ENCODE measurements around the gene LAMA5.

LAMA5 gene

DNA sequence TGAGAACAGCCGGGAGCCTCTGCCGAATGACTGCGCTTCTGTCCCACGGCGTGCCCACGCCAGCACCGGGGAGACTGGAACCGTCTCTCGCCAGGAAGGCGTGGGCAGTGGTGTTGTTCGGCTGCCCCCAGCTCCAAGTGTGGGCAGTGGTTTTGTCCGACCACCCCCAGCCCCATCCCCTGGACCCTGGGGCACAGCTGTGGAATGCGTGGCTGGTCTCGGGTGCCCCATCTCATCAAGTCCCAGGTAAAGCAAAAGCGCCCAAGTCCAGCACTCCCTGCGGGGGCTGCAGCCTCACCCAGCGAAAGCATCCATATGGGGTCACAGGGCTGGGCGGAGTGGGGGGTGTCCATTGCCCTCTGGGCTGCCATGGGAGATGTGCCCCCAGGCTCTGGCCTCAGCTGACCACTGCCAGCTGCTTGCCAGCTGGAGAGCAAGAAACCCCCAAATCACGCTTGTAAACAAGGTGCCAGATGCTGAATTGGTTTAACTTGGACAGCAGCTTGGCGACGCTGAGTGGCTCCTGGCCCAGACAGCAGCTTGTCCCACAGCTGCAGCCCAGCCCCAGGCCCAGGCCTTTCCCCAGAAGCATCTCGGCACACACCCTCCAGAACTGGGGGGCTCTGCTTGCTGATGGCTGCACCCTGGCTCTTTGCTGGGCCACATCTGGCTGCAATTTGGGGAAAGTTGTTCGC is 35.5 kb upstream of the LAMA5 start:
- TF ChIP-seq CTCF (IDR thresholded peaks at IDR 0.05; ENCODE audit: borderline replicate concordance, insufficient read depth, low read depth, low read length), result no peak
- H3K4me3 ChIP-seq (ENCODE audit: low read depth, low read length), result no peak overlapping the region

DNA sequence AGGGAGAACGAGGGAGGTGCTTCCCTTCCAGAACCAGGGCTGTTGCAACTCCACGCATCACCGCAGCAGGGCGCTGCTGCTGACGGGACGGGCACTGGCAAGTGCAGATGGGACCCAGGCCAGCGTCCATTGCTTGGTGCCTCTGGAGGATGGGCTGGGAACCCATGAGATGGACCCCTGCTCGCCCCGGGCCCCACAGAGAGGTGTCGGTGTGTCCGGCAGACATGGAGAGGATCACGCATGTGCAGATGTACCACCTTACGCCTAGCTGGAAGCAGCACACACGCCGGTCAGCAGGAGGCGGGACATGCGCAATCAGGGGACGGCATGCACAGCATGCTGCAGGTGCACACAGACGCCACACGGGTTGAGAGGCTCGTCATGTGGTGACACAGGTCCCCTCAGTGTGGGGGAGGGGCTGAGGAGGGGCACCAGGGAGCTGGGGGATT is 34.2 kb upstream of the LAMA5 start:
- TF ChIP-seq CTCF (IDR thresholded peaks at IDR 0.05; ENCODE audit: borderline replicate concordance, insufficient read depth, low read depth, low read length), result no peak
- H3K4me3 ChIP-seq (ENCODE audit: low read depth, low read length), result no peak overlapping the region

DNA sequence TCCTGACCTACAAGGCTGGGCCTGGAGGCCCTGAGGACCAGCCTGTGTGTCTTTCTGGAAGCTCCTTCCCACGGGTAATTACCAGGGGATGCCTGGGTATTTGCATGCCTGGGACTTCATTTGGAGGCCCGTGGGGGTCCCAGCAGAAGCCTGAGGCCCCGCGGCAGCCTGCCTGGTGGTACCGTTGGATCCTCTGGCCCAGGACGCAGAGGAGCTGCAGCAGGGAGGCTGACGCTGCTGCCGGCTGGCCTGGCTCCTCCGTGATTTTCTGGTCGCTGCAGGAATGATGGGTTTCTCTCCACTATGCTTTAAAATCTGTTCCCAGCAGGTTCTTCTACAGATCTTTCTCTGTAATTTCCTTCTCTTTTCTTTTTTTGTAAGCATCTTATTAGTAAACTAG is 33.4 kb upstream of the LAMA5 start:
- H3K4me3 ChIP-seq (ENCODE audit: low read depth, low read length), result no peak overlapping the region
- TF ChIP-seq CTCF (IDR thresholded peaks at IDR 0.05; ENCODE audit: borderline replicate concordance, insufficient read depth, low read depth, low read length), result no peak

DNA sequence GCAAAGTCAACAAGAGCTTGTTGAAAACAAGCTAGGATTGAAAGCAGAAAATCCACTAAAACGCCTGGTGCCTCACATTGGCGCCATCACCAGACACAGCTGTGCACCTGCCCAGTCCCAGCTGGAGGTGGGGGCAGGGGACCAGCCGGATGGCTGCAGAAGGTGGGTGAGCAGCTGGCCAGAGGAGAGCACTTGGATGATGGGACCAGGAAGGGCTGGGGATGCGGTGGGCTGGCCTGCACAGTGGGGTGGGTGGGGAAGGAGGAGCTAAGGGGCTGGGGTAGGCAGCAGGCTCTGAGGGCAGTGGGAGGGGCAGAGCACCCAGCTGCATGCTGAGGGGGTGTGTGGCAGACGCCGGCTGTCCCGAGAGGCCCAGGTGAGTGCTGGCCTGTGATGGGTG is 32.9 kb upstream of the LAMA5 start:
- no peak overlapping the region for H3K4me3 ChIP-seq (ENCODE audit: low read depth, low read length)

DNA sequence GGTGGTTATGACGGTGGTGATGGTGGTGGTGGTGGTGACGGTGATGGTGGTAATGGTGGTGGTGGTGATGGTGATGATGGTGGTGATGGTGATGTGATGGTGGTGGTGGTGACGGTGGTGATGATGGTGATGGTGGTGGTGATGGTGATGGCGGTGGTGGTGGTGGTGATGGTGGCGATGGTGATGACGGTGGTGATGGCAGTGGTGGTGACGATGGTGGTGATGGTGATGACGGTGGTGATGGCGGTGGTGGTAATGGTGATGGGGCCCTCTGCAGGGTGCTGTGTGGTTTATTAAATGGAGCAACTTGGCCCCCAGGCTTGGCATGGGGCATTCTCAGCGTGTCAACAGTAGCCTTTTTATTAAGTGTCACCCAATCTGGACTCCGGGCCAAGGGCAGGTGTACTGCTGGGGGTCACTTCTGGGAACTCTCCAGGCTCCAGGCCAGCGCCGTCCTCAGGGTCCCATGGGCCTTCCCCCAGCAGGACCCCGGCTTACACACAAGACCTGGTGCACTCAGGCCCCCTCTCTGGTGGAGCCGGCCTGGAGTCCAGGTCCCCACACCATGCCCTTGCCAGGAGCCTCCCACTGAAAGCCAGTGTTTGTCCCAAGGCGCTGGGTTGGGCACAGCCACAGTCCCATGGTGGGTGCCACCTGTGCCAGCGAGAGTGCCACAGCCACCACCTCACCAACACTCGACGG is 31.2 kb upstream of the LAMA5 start:
- no peak for TF ChIP-seq CTCF (IDR thresholded peaks at IDR 0.05; ENCODE audit: borderline replicate concordance, insufficient read depth, low read depth, low read length)

More for the DNA sequence above, 32.9 kb upstream of the LAMA5 start:
- TF ChIP-seq CTCF (IDR thresholded peaks at IDR 0.05; ENCODE audit: borderline replicate concordance, insufficient read depth, low read depth, low read length), result no peak

GRCh38 chr20:62396367-62397239 is 29.5 kb upstream of the LAMA5 start:
- TF ChIP-seq CTCF (IDR thresholded peaks at IDR 0.05; ENCODE audit: borderline replicate concordance, insufficient read depth, low read depth, low read length), result no peak
- no peak overlapping the region for H3K4me3 ChIP-seq (ENCODE audit: low read depth, low read length)

More for the DNA sequence above, 31.2 kb upstream of the LAMA5 start:
- H3K4me3 ChIP-seq (ENCODE audit: low read depth, low read length), result no peak overlapping the region
